GM23338 (cell line): Measurements from ENCODE around the gene SOX2.

Experiments used
- TF ChIP-seq, protein P1 (sequence below), 2 experiments: fragments of 200-600 bp in 1 of 2; sonication (generic) in 1 of 2; conservative IDR thresholded peaks; 2 replicates each; pipeline versions ENCODE4 v1.5.1 to v1.6.1; 2016 to 2017; ENCODE audit warnings: antibody characterized with exemption in 2 of 2, low read depth in 2 of 2, mild to moderate bottlenecking in 2 of 2, moderate library complexity in 1 of 2
- TF ChIP-seq, protein P2 (sequence below): IDR thresholded peaks from one replicate; pipeline ENCODE4 v1.6.1; 2018; ENCODE audit warnings: antibody characterized with exemption; ENCODE audit not compliant: unreplicated experiment

DNA sequence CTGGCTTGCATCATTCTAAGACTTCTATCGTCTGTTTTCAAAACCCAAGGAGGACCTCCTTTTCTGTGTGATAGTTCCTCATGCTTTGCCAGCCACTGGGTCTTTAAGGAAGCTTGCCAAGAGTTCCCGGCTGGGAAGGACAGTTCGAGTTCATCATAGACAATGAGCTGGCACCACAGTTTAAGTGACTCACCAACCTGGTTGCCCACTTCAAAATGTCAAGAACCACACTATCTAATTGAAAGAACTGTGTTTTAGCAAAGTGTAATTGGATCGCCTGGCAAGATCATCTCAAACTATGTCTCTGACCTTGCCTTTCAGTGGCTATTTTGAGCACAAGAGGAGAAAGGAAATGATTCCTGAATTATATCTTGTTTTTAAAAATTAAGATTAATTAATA is 27.9 kb downstream of the SOX2 start:
- TF ChIP-seq, protein P1, sequence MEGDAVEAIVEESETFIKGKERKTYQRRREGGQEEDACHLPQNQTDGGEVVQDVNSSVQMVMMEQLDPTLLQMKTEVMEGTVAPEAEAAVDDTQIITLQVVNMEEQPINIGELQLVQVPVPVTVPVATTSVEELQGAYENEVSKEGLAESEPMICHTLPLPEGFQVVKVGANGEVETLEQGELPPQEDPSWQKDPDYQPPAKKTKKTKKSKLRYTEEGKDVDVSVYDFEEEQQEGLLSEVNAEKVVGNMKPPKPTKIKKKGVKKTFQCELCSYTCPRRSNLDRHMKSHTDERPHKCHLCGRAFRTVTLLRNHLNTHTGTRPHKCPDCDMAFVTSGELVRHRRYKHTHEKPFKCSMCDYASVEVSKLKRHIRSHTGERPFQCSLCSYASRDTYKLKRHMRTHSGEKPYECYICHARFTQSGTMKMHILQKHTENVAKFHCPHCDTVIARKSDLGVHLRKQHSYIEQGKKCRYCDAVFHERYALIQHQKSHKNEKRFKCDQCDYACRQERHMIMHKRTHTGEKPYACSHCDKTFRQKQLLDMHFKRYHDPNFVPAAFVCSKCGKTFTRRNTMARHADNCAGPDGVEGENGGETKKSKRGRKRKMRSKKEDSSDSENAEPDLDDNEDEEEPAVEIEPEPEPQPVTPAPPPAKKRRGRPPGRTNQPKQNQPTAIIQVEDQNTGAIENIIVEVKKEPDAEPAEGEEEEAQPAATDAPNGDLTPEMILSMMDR (conservative IDR thresholded peaks at IDR 0.05; ENCODE audit: low read depth in 2 of 2) = no peak
- TF ChIP-seq, protein P2, sequence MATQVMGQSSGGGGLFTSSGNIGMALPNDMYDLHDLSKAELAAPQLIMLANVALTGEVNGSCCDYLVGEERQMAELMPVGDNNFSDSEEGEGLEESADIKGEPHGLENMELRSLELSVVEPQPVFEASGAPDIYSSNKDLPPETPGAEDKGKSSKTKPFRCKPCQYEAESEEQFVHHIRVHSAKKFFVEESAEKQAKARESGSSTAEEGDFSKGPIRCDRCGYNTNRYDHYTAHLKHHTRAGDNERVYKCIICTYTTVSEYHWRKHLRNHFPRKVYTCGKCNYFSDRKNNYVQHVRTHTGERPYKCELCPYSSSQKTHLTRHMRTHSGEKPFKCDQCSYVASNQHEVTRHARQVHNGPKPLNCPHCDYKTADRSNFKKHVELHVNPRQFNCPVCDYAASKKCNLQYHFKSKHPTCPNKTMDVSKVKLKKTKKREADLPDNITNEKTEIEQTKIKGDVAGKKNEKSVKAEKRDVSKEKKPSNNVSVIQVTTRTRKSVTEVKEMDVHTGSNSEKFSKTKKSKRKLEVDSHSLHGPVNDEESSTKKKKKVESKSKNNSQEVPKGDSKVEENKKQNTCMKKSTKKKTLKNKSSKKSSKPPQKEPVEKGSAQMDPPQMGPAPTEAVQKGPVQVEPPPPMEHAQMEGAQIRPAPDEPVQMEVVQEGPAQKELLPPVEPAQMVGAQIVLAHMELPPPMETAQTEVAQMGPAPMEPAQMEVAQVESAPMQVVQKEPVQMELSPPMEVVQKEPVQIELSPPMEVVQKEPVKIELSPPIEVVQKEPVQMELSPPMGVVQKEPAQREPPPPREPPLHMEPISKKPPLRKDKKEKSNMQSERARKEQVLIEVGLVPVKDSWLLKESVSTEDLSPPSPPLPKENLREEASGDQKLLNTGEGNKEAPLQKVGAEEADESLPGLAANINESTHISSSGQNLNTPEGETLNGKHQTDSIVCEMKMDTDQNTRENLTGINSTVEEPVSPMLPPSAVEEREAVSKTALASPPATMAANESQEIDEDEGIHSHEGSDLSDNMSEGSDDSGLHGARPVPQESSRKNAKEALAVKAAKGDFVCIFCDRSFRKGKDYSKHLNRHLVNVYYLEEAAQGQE = no peak
